ENCODE measurements around the gene NFATC1.
"Not testable (repeated sequence)": the region's sequence is repeated elsewhere in the genome, so short reads cannot be mapped to it uniquely, and the experiment has no call there.

Gene NFATC1

DNA sequence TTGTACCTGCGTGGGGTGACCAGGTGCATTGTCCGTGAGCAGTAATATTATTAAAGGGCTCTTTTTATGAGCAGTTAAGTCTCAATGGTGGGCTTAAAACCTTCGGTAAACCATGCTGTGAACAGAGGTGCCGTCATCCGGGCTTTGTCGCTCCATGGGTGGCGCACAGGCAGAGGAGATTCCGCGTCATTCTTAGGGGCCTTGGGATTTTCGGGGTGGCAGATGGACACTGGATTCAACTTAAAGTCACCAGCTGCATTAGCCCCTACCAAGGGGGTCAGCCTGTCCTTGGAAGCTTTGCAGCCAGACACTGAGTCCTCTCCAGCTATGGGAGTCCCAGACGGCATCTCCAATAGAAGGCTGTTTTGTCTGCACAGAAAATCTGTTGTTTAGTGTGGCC lies 107.7 kb downstream of the NFATC1 start:
- H3K36me3 Mint-ChIP-seq (ENCODE audit: low read depth), result peaks cover 29% of the 10 kb centered on the region
- H3K27ac Mint-ChIP-seq, result no peak overlapping the region
- no peaks in the 10 kb centered on the region for H3K27me3 Mint-ChIP-seq (ENCODE audit: low read depth)
- H3K4me1 Mint-ChIP-seq (ENCODE audit: low read depth), result peaks cover 42% of the 10 kb centered on the region
- H3K9me3 Mint-ChIP-seq, result peaks cover 24% of the 10 kb centered on the region
- H3K4me3 Mint-ChIP-seq, result no peak overlapping the region
- no peak for DNase-seq (ENCODE audit: low spot score)

DNA sequence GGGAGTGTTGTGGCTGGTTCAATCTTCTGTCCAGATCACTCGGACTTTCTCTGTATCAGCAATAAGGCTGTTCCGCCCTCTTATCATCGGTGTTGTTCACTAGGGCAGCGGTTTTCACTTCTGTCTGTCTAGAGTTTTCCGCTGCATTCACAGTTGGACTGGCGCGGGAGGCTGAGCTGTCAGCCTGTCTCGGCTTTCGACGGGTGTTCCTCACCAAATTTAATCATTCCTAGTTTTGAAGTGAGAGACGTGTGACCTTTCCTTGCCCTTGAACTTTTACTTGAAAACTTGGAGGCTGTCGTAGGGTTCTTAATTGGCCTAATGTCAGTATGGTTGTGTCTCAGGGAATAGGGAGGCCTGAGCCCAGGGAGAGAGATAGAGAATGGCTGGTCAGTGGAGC lies 108.3 kb downstream of the NFATC1 start:
- peaks cover 18% of the 10 kb centered on the region for H3K9me3 Mint-ChIP-seq
- H3K4me1 Mint-ChIP-seq (ENCODE audit: low read depth), result peaks cover 45% of the 10 kb centered on the region
- H3K4me3 Mint-ChIP-seq, result peak overlapping the region; percentile 5
- DNase-seq (ENCODE audit: low spot score), result no peak
- H3K36me3 Mint-ChIP-seq (ENCODE audit: low read depth), result peaks cover 26% of the 10 kb centered on the region
- no peaks in the 10 kb centered on the region for H3K27me3 Mint-ChIP-seq (ENCODE audit: low read depth)
- peak overlapping the region; percentile 79 for H3K27ac Mint-ChIP-seq

DNA sequence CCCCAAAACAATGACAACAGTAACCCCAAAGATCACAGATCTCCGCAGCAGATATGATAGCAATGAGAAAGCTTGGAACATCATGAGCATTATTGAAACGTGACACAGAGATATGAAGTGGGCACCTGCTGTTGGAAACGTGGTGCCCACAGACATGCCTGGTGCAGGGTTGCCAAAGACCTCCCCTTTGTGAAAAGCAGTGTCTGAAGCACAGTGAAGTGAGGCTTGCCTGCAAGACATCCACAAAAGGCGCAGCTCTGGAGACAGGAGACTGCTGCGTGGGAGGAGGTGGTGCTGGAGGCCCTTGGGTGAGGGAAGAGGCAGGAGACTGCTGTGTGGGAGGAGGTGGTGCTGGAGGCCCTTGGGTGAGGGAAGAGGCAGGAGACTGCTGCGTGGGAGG lies 108.8 kb downstream of the NFATC1 start:
- peak; percentile 29 for DNase-seq (ENCODE audit: low spot score)
- Mint-ChIP-seq H3K4me3 (peak overlapping the region; percentile 5), H3K27ac (peak overlapping the region; percentile 79), H3K9me3 (peaks cover 13% of the 10 kb centered on the region), H3K4me1 (ENCODE audit: low read depth) (peaks cover 45% of the 10 kb centered on the region), H3K36me3 (ENCODE audit: low read depth) (peaks cover 22% of the 10 kb centered on the region)
- not testable (repeated sequence) for H3K27me3 Mint-ChIP-seq (ENCODE audit: low read depth)

DNA sequence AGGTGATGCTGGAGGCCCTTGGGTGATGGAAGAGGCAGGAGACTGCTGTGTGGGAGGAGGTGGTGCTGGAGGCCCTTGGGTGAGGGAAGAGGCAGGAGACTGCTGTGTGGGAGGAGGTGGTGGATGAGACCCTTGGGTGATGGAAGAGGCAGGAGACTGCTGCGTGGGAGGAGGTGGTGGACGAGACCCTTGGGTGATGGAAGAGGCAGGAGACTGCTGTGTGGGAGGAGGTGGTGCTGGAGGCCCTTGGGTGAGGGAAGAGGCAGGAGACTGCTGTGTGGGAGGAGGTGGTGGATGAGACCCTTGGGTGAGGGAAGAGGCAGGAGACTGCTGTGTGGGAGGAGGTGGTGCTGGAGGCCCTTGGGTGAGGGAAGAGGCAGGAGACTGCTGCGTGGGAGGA lies 109.7 kb downstream of the NFATC1 start:
- H3K4me1 Mint-ChIP-seq (ENCODE audit: low read depth), result peaks cover 45% of the 10 kb centered on the region
- H3K9me3 Mint-ChIP-seq; H3K27me3 Mint-ChIP-seq (ENCODE audit: low read depth); H3K4me3 Mint-ChIP-seq; DNase-seq (ENCODE audit: low spot score): not testable (repeated sequence)
- peak overlapping the region; percentile 72 for H3K27ac Mint-ChIP-seq
- peaks cover 22% of the 10 kb centered on the region for H3K36me3 Mint-ChIP-seq (ENCODE audit: low read depth)

DNA sequence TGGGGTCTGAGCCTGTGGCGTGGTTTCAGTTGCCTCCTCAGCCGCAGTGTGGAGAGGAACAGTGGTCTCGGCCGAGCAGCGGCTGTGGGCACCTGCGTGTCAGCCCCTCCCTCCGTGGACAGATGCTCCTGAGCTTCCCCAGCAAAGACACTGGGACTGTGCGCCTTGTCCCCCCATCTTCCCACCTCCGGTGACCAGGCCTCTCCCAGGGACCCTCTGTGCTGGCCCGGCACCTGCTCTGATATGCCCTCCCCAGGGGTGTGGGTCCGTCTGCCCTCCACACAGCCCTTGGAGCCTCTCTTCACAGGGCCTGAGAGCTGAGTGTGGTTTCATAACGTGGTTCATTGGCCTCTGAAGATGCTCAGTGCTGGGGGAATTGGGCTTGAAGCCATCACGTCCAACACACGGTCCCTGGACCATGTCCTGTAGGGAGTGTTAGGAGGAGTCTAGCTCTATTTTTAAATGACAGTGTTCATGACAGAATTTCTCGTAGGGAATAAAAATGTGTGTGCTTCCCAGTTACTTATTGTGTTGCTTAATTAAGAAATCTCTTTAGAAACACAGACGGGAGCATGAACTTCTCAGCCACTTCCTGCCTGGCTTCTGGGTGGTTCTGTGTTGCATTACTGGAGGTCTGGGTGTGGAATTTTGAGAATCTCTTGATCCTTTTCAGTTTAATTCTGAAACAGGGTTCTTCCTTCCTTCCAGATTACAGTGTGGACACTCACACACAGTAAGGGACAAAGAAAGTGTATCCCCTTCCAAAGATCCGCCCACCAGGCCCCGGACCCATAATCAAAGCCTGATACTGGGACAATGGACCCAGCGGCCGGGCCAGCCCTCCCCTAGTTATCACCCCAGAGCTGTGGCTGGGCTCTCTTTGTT lies 110.7 kb downstream of the NFATC1 start:
- no peaks in the 10 kb centered on the region for H3K27me3 Mint-ChIP-seq (ENCODE audit: low read depth)
- no peaks in the 10 kb centered on the region for H3K9me3 Mint-ChIP-seq
- peak overlapping the region; percentile 82 for H3K27ac Mint-ChIP-seq
- no peak for DNase-seq (ENCODE audit: low spot score)
- H3K4me1 Mint-ChIP-seq (ENCODE audit: low read depth), result peaks cover 45% of the 10 kb centered on the region
- H3K4me3 Mint-ChIP-seq, result peak overlapping the region; percentile 67
- H3K36me3 Mint-ChIP-seq (ENCODE audit: low read depth), result peaks cover 18% of the 10 kb centered on the region

DNA sequence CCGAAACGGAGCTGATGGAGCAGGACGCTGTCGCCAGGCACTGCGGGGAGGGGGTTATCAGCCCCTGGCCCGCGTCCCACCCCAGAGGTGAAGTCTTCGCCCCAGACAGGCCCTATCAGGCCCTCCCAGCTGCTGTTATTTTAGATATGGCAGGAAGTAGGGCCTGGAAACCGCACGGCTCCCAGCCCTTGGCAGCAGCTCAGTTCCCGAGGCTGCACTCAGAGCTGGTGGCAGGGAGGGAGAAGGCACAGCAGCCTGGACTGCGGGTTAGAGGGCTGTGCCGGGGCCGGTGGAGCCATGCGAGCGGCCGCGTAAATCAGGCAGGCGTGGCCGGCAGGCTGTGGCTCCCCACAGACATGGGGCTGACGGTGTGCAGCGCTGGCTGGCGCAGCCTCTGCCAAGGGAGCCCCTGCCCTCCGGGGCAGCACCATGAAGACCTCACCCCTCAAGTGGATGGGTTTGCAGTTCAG lies 111.4 kb downstream of the NFATC1 start:
- peaks cover 18% of the 10 kb centered on the region for H3K36me3 Mint-ChIP-seq (ENCODE audit: low read depth)
- DNase-seq (ENCODE audit: low spot score), result no peak
- H3K27ac Mint-ChIP-seq, result peak overlapping the region; percentile 82
- H3K9me3 Mint-ChIP-seq, result no peaks in the 10 kb centered on the region
- no peaks in the 10 kb centered on the region for H3K27me3 Mint-ChIP-seq (ENCODE audit: low read depth)
- H3K4me3 Mint-ChIP-seq, result peak overlapping the region; percentile 67
- H3K4me1 Mint-ChIP-seq (ENCODE audit: low read depth), result peaks cover 45% of the 10 kb centered on the region

DNA sequence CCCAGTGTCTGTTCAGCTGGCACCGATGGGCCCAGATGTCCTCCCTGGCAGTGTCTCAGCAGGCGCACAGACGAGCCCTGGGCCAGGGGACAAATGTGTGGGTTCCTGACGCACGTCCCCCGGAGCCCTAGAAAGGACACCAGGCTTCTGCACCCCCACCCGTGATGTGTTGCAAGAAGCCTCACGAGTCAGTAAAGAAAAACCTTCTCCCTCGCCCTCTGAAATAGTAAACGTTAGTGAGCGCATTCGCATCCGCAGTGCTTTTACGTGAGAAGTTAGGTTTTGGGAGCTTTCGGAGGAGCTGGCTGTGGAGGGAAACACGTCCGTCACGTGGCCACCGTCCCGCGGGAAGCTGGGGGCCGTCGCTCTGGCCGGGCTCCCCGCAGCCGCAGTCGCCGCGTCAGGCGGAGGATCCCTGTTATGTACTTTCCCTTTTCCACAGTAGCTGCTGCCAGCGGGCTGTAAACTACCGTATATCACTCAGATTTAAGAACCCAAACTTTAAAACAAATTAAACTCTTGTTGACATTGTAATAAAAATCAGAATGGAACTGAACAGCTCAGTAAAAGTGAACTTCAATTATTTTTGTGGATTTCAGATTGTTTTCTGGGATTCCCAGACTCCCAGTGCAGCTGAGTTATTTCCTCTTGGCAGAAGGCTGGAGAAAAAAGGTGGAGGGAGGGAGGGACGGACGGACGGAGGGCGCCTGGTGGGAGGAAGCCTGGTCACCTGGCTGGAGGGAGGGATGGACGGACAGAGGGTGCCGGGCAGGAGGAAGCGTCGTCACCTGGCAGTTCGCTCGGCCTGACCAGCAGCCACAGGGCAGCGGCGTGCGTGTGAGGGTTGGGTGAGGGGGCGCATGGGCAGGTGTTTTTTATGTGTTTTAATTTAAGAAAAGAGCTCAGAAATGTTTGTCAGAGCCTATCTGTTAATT lies 112.1 kb downstream of the NFATC1 start:
- Mint-ChIP-seq H3K36me3 (ENCODE audit: low read depth) (peaks cover 18% of the 10 kb centered on the region), H3K27me3 (ENCODE audit: low read depth) (no peaks in the 10 kb centered on the region), H3K27ac (peak overlapping the region; percentile 77), H3K9me3 (no peaks in the 10 kb centered on the region), H3K4me3 (peak overlapping the region; percentile 67), H3K4me1 (ENCODE audit: low read depth) (peaks cover 39% of the 10 kb centered on the region)
- DNase-seq (ENCODE audit: low spot score), result no peak

DNA sequence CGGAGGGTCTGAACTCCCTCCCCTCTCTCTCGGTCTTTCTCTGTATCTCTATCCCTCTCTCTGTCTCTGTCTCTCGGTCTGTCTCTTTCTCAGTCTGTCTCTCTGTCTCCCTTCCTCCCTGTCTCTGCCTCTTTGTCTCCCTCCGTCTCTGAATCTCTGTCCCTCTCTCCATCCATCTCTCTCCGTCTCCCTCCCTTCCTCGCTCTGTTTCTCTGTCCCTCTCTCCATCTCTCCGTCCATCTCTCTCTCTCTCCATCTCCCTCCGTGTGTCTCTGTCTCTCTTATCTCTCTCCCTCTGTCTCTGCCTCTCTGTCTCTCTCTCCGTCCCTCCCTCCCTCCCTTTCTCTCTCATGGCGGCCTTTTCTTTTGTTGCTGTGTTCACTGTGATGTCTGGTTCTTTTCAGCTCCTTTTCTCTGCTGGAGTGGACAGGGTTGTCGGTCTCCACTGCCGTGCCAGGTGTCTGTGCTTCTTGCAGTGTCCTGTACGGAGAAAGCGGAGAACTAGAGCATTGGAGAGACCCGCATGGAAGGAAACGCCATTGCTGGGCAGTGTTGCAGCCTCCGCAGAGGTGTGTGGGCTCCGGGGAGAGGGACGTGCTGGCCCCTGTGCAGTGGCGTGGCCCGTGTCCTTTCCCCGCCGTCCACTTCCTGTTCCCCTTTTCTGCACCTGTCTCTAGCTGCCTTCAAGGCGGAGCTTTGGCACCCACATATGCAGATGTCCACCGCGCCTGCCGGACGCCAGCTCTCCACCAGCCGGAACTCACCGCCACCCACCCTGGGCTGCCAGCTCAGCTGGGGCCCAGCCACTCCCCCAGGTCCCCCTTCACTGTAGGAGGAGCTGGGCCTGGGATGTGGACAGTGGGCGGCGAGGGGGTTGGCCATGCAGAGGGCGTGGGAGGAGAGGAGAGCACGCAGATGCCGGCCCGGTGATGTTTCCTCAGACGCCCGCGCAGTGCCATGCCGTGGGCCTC lies 113.1 kb downstream of the NFATC1 start:
- peaks cover 18% of the 10 kb centered on the region for H3K36me3 Mint-ChIP-seq (ENCODE audit: low read depth)
- no peak for DNase-seq (ENCODE audit: low spot score)
- H3K4me1 Mint-ChIP-seq (ENCODE audit: low read depth), result peaks cover 36% of the 10 kb centered on the region
- peak overlapping the region; percentile 51 for H3K4me3 Mint-ChIP-seq
- peak overlapping the region; percentile 77 for H3K27ac Mint-ChIP-seq
- no peaks in the 10 kb centered on the region for H3K9me3 Mint-ChIP-seq
- H3K27me3 Mint-ChIP-seq (ENCODE audit: low read depth), result no peaks in the 10 kb centered on the region

DNA sequence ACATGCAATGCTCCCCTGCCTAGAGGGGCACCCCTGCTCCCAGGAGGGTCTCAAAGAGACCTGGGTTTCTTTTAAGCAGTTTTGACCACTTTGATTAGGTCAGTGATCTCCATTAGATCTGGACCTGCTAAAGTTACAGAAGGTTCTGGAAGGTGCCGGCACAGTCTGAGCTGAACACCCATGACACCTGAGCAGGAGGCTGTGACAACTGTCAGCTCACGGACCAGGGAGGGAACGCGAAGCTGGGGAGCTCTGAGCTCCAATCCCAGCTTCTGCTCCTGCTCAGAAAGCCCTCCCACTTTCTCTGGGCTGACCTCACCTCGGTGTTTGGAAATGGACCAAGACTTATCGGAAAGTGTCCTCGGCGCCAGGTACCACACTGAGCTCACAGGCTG lies 113.8 kb downstream of the NFATC1 start:
- DNase-seq (ENCODE audit: low spot score), result no peak
- no peak overlapping the region for H3K27ac Mint-ChIP-seq
- no peaks in the 10 kb centered on the region for H3K9me3 Mint-ChIP-seq
- H3K27me3 Mint-ChIP-seq (ENCODE audit: low read depth), result no peaks in the 10 kb centered on the region
- no peak overlapping the region for H3K4me3 Mint-ChIP-seq
- peaks cover 18% of the 10 kb centered on the region for H3K36me3 Mint-ChIP-seq (ENCODE audit: low read depth)
- H3K4me1 Mint-ChIP-seq (ENCODE audit: low read depth), result peaks cover 29% of the 10 kb centered on the region

DNA sequence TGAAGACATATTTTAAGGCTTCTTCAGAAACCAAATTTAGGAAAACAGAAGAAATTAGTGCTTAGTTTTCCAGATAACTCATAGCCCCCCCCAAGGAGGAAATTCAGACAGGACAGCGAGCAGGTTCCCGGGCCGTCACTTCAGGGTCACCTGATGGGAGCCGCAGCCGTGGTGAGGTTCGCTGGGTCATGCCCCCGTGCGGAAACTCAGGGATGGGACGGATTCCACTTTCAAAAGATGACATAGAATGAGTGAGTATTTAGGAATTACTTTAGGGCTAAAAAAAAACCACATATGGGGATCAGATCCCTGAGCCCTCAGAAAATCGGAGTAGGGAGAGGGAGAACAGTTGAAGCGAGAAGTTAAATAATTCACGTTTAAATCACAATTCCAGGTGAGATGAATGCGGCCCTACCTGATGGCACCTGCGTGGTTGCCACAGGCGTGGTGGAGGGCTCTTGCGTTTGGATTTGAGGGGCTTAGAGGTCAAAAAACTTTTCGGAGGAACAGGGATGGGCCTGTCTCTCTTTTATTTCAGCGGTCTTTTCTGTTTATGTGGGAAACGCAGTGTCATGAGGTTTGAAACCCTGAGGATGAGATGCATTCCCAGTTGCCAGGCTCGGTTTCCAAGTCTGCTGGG lies 114.4 kb downstream of the NFATC1 start:
- H3K27me3 Mint-ChIP-seq (ENCODE audit: low read depth), result no peaks in the 10 kb centered on the region
- H3K36me3 Mint-ChIP-seq (ENCODE audit: low read depth), result peaks cover 18% of the 10 kb centered on the region
- DNase-seq (ENCODE audit: low spot score), result no peak
- no peaks in the 10 kb centered on the region for H3K9me3 Mint-ChIP-seq
- H3K4me3 Mint-ChIP-seq, result no peak overlapping the region
- H3K27ac Mint-ChIP-seq, result no peak overlapping the region
- peaks cover 29% of the 10 kb centered on the region for H3K4me1 Mint-ChIP-seq (ENCODE audit: low read depth)

DNA sequence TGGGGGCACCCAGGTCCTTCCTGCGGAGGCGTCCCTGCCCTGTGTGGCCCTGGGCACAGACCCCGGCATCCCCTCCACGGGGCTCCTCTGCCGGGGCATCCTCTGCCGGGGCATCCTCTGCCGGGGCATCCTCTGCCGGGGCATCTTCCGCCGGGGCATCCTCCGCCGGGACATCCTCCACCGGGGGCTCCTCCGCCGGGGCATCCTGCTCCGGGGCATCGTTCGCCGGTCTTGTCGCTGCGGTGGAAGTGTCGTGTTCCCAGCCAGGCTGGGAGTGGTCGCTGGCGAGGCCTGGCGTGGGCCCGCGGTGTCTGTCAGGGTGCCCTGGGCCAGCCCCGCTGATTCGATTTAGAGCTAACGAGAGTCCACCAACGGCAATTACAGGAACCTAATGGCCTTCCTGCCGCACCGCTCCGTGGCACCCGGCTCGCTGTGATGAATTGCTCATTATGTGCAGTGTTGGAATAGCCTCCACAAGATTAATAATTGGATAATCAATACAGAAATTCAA lies 115.1 kb downstream of the NFATC1 start:
- Mint-ChIP-seq H3K27ac (no peak overlapping the region), H3K27me3 (ENCODE audit: low read depth) (no peaks in the 10 kb centered on the region), H3K4me1 (ENCODE audit: low read depth) (peaks cover 24% of the 10 kb centered on the region), H3K4me3 (no peak overlapping the region), H3K36me3 (ENCODE audit: low read depth) (peaks cover 18% of the 10 kb centered on the region), H3K9me3 (no peaks in the 10 kb centered on the region)
- DNase-seq (ENCODE audit: low spot score), result no peak

DNA sequence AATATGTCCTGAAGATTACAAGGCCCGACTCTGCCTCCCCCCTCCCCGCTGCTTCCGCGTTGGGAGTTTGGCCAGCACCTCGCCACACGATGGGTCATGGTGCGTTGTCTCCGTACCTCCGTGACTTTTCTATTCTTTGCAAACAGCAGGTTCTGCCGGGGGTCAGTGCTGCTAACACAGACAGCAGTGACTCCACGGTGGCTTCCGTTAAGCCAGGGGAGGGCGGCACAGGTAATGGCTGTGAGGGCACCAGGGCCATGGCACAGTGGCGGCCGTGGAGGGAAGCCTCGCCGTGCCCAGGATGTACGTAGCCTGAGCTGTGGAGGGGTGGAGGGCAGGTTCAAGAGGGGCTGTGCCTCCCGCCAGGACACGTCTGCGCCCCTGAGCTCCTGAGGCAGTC lies 115.5 kb downstream of the NFATC1 start:
- H3K4me1 Mint-ChIP-seq (ENCODE audit: low read depth), result peaks cover 24% of the 10 kb centered on the region
- H3K4me3 Mint-ChIP-seq, result no peak overlapping the region
- no peaks in the 10 kb centered on the region for H3K27me3 Mint-ChIP-seq (ENCODE audit: low read depth)
- no peaks in the 10 kb centered on the region for H3K9me3 Mint-ChIP-seq
- H3K36me3 Mint-ChIP-seq (ENCODE audit: low read depth), result peaks cover 19% of the 10 kb centered on the region
- no peak for DNase-seq (ENCODE audit: low spot score)
- H3K27ac Mint-ChIP-seq, result no peak overlapping the region
